GM23338 (cell line): ENCODE measurements around the gene AADACL3. TPM values are rescaled to one million over a fixed set of nuclear protein-coding genes. Genes with fewer than 3 reads are reported as not detected.

Source experiments
- ATAC-seq: fragments of 200-7000 bp; cut with Tn5 transposase; 3 replicates; pipeline ENCODE4 v1.9.1; 2020
- DNase-seq: peaks from one replicate; pipeline ENCODE4 v3.0.0-alpha.2; 2015; ENCODE audit warnings: low spot score
- H2AFZ ChIP-seq: fragments of 200-600 bp; sonication (generic); 2 replicates; pipeline ENCODE4 v1.8.0; 2016; ENCODE audit warnings: antibody characterized with exemption, mild to moderate bottlenecking, moderate library complexity
- H3F3A ChIP-seq: fragments of 200-600 bp; sonication (generic); replicated peaks from 2 replicates; pipeline ENCODE4 v1.8.0; 2017; ENCODE audit warnings: antibody characterized with exemption, mixed run types, low read depth
- H3K27ac ChIP-seq: fragments of 200-600 bp; sonication (generic); 2 replicates; pipeline ENCODE4 v1.6.1; 2016; ENCODE audit warnings: low read depth
- H3K27me3 ChIP-seq: fragments of 200-600 bp; sonication (generic); 2 replicates; pipeline ENCODE4 v1.8.0; 2016; ENCODE audit warnings: mild to moderate bottlenecking, mixed run types, moderate library complexity; ENCODE audit not compliant: insufficient read depth
- H3K36me3 ChIP-seq: fragments of 200-600 bp; sonication (generic); 2 replicates; pipeline ENCODE4 v1.8.0; 2016; ENCODE audit warnings: mild to moderate bottlenecking; ENCODE audit not compliant: insufficient read depth
- H3K4me1 ChIP-seq: fragments of 200-600 bp; sonication (generic); 2 replicates; pipeline ENCODE4 v1.8.0; 2016; ENCODE audit warnings: mild to moderate bottlenecking, moderate library complexity; ENCODE audit not compliant: insufficient read depth
- H3K4me2 ChIP-seq: fragments of 200-600 bp; sonication (generic); 2 replicates; pipeline ENCODE4 v1.7.1; 2017; ENCODE audit warnings: mixed run types
- H3K4me3 ChIP-seq: fragments of 200-600 bp; sonication (generic); 2 replicates; pipeline ENCODE4 v1.6.1; 2016; ENCODE audit warnings: mixed run types
- H3K79me2 ChIP-seq: fragments of 200-600 bp; sonication (generic); replicated peaks from 2 replicates; pipeline ENCODE4 v1.8.0; 2017; ENCODE audit warnings: mild to moderate bottlenecking; ENCODE audit not compliant: insufficient read depth
- H3K9me2 ChIP-seq: fragments of 200-600 bp; sonication (generic); 2 replicates; pipeline ENCODE4 v1.8.0; 2017; ENCODE audit not compliant: insufficient read depth
- H4K20me1 ChIP-seq: fragments of 200-600 bp; sonication (generic); replicated peaks from 2 replicates; pipeline ENCODE4 v1.8.0; 2017; ENCODE audit warnings: mild to moderate bottlenecking; ENCODE audit not compliant: insufficient read depth
- H3K27ac Mint-ChIP-seq: 2 replicates; pipeline ENCODE4 v1.8.0; 2020; ENCODE audit warnings: inconsistent platforms, mild to moderate bottlenecking, moderate library complexity, mixed read lengths
- H3K27me3 Mint-ChIP-seq: 3 replicates; pipeline ENCODE4 v1.8.0; 2022; ENCODE audit warnings: low read depth, mild to moderate bottlenecking, moderate library complexity, mixed read lengths, inconsistent platforms; ENCODE audit not compliant: insufficient read depth, poor library complexity
- H3K36me3 Mint-ChIP-seq: 3 replicates; pipeline ENCODE4 v1.8.0; 2021; ENCODE audit warnings: low read depth, mild to moderate bottlenecking, inconsistent platforms, moderate library complexity, mixed read lengths
- H3K4me1 Mint-ChIP-seq: 3 replicates; pipeline ENCODE4 v1.8.0; 2020; ENCODE audit warnings: mild to moderate bottlenecking, inconsistent platforms, mixed read lengths
- H3K4me3 Mint-ChIP-seq: 3 replicates; pipeline ENCODE4 v1.8.0; 2021; ENCODE audit warnings: moderate library complexity, mild to moderate bottlenecking, inconsistent platforms, mixed read lengths
- H3K9me3 Mint-ChIP-seq: 3 replicates; pipeline ENCODE4 v1.8.0; 2020; ENCODE audit warnings: moderate library complexity, mild to moderate bottlenecking, inconsistent platforms, mixed read lengths
- CREB1 ChIP-seq: fragments of 250-450 bp; sonication (Bioruptor Pico); IDR thresholded peaks from 2 replicates; pipeline ENCODE4 v1.5.0; 2020; ENCODE audit warnings: low read depth, mild to moderate bottlenecking, moderate library complexity
- EZH2 ChIP-seq: fragments of 200-600 bp; sonication (generic); IDR thresholded peaks from one replicate; pipeline ENCODE4 v1.8.0; 2017; ENCODE audit warnings: antibody characterized with exemption, mild to moderate bottlenecking, low read depth; ENCODE audit not compliant: unreplicated experiment
- JUNB ChIP-seq: IDR thresholded peaks from one replicate; pipeline ENCODE4 v1.6.1; 2016; ENCODE audit warnings: antibody characterized with exemption; ENCODE audit not compliant: unreplicated experiment
- NANOG ChIP-seq: IDR thresholded peaks from 2 replicates; pipeline ENCODE4 v1.6.1; 2016; ENCODE audit warnings: antibody characterized with exemption, borderline replicate concordance
- POLR2AphosphoS5 ChIP-seq: IDR thresholded peaks from 2 replicates; pipeline ENCODE4 v1.6.1; 2016; ENCODE audit warnings: antibody characterized with exemption, low read depth
- STAT1 ChIP-seq: IDR thresholded peaks from one replicate; pipeline ENCODE4 v1.6.1; 2016; ENCODE audit warnings: antibody characterized with exemption; ENCODE audit not compliant: unreplicated experiment
- polyA plus RNA-seq: library from polyadenylated mRNA; unstranded; fragments of >200 nt; fragmentation: Nextera tagmentation; extraction: Ambion mirVana; gene quantifications from 2 replicates; pipeline ENCODE4 v1.2.1, GENCODE V29; 2016
- total RNA-seq: library from RNA; depleted of rRNA; stranded (reverse); fragments of >200 nt; shearing (Covaris generic); gene quantifications from 2 replicates; pipeline ENCODE4 v1.2.3, GENCODE V29; 2014
- TF ChIP-seq, protein P1 (sequence below): IDR thresholded peaks from 2 replicates; pipeline ENCODE4 v1.6.1; 2016; ENCODE audit warnings: antibody characterized with exemption
- TF ChIP-seq, protein P2 (sequence below), 2 experiments: fragments of 200-600 bp in 1 of 2; sonication (generic) in 1 of 2; conservative IDR thresholded peaks; 2 replicates each; pipeline versions ENCODE4 v1.5.1 to v1.6.1; 2016 to 2017; ENCODE audit warnings: antibody characterized with exemption in 2 of 2, low read depth in 2 of 2, mild to moderate bottlenecking in 2 of 2, moderate library complexity in 1 of 2
- TF ChIP-seq, protein P3 (sequence below): IDR thresholded peaks from one replicate; pipeline ENCODE4 v1.6.1; 2018; ENCODE audit warnings: antibody characterized with exemption; ENCODE audit not compliant: unreplicated experiment

Gene AADACL3
- total and polyA plus RNA-seq, 2 experiments from 2014 or later, result 0.47 to 1.5 TPM

DNA sequence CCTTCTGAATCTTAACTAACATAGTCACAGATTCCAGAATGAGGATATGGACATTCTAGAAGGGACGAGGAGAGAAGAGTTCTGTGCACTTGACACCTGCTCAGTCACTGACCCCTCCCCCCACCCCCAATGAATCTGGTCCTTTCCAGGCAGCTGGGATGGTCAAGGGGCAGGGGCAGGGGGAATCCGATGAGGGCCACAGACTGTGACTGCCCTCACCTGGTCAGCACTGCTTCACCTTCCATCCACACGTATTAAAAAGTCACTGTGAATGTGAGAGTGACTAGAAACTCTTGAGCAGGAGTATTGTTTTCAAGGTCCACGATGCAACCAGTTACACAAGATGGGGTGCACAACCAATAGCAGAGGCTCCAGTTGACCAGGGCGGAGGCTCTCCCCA, 48.1 kb downstream of the AADACL3 start:
- Histone ChIP-seq H2AFZ (no peak overlapping the region), H3K27ac (no peak overlapping the region), H3K4me2 (no peak overlapping the region), H3K9me2 (no peaks in the 10 kb centered on the region), H3K27me3 (no peaks in the 10 kb centered on the region), H3K36me3 (no peaks in the 10 kb centered on the region), H3K4me1 (no peaks in the 10 kb centered on the region), H4K20me1 (no peaks in the 10 kb centered on the region), H3F3A (no peaks in the 10 kb centered on the region), H3K4me3 (no peak overlapping the region), H3K79me2 (no peaks in the 10 kb centered on the region)
- Mint-ChIP-seq H3K36me3 (no peaks in the 10 kb centered on the region; the same call in 2 of the 3 replicates), H3K27me3 (peaks cover 4% of the 10 kb centered on the region), H3K27ac (no peak overlapping the region), H3K4me3 (no peak overlapping the region), H3K4me1 (peaks cover 5% of the 10 kb centered on the region; the same call in 2 of the 3 replicates), H3K9me3 (no peaks in the 10 kb centered on the region; the same call in 2 of the 3 replicates)
- DNase-seq, result peak; percentile 5
- TF ChIP-seq, protein P1, sequence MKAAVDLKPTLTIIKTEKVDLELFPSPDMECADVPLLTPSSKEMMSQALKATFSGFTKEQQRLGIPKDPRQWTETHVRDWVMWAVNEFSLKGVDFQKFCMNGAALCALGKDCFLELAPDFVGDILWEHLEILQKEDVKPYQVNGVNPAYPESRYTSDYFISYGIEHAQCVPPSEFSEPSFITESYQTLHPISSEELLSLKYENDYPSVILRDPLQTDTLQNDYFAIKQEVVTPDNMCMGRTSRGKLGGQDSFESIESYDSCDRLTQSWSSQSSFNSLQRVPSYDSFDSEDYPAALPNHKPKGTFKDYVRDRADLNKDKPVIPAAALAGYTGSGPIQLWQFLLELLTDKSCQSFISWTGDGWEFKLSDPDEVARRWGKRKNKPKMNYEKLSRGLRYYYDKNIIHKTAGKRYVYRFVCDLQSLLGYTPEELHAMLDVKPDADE, result no peak
- TF ChIP-seq, protein P2, sequence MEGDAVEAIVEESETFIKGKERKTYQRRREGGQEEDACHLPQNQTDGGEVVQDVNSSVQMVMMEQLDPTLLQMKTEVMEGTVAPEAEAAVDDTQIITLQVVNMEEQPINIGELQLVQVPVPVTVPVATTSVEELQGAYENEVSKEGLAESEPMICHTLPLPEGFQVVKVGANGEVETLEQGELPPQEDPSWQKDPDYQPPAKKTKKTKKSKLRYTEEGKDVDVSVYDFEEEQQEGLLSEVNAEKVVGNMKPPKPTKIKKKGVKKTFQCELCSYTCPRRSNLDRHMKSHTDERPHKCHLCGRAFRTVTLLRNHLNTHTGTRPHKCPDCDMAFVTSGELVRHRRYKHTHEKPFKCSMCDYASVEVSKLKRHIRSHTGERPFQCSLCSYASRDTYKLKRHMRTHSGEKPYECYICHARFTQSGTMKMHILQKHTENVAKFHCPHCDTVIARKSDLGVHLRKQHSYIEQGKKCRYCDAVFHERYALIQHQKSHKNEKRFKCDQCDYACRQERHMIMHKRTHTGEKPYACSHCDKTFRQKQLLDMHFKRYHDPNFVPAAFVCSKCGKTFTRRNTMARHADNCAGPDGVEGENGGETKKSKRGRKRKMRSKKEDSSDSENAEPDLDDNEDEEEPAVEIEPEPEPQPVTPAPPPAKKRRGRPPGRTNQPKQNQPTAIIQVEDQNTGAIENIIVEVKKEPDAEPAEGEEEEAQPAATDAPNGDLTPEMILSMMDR (conservative IDR thresholded peaks at IDR 0.05; ENCODE audit: low read depth in 2 of 2), result peak; percentile 19 to 65; a peak in 3 of 4 replicates
- TF ChIP-seq NANOG, result no peak
- no peak for TF ChIP-seq CREB1 (CRISPR knock-in tag)
- peak; percentile 45 for ATAC-seq

DNA sequence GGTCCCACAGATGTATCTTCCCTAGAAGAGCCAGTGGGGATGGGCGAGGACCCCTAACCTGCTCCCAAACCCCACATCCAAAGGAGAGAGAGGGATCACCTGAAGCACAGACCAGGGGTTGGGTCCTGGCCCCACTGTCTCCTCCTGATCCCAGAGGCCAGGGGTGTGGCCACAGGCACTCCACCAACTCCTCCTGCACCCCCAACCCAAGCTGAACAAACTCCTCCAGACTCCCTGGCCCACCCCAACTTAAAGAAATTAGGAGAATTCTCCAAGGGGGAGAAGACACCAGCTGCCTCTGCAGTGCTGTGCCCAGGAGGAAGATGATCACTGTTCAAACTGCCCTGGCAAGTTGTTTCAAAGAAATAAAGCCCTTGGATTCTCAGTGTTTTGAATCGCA, 53.1 kb downstream of the AADACL3 start:
- TF ChIP-seq JUNB, result no peak
- TF ChIP-seq POLR2AphosphoS5, result no peak
- TF ChIP-seq, protein P3, sequence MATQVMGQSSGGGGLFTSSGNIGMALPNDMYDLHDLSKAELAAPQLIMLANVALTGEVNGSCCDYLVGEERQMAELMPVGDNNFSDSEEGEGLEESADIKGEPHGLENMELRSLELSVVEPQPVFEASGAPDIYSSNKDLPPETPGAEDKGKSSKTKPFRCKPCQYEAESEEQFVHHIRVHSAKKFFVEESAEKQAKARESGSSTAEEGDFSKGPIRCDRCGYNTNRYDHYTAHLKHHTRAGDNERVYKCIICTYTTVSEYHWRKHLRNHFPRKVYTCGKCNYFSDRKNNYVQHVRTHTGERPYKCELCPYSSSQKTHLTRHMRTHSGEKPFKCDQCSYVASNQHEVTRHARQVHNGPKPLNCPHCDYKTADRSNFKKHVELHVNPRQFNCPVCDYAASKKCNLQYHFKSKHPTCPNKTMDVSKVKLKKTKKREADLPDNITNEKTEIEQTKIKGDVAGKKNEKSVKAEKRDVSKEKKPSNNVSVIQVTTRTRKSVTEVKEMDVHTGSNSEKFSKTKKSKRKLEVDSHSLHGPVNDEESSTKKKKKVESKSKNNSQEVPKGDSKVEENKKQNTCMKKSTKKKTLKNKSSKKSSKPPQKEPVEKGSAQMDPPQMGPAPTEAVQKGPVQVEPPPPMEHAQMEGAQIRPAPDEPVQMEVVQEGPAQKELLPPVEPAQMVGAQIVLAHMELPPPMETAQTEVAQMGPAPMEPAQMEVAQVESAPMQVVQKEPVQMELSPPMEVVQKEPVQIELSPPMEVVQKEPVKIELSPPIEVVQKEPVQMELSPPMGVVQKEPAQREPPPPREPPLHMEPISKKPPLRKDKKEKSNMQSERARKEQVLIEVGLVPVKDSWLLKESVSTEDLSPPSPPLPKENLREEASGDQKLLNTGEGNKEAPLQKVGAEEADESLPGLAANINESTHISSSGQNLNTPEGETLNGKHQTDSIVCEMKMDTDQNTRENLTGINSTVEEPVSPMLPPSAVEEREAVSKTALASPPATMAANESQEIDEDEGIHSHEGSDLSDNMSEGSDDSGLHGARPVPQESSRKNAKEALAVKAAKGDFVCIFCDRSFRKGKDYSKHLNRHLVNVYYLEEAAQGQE, result no peak
- TF ChIP-seq EZH2, result no peak
- TF ChIP-seq STAT1, result no peak
- TF ChIP-seq CREB1 (CRISPR knock-in tag), result no peak
- TF ChIP-seq, protein P2 (conservative IDR thresholded peaks at IDR 0.05; ENCODE audit: low read depth in 2 of 2), result no peak
- TF ChIP-seq, protein P1, result no peak
- Mint-ChIP-seq H3K36me3 (no peaks in the 10 kb centered on the region), H3K4me1 (peaks cover 2% of the 10 kb centered on the region; the same call in 1 of the 3 replicates), H3K9me3 (peaks cover 12% of the 10 kb centered on the region; the same call in 2 of the 3 replicates), H3K27me3 (peaks cover 10% of the 10 kb centered on the region), H3K27ac (no peak overlapping the region), H3K4me3 (no peak overlapping the region)
- no peak overlapping the region for H3K27ac ChIP-seq
- H3K79me2 ChIP-seq, result no peaks in the 10 kb centered on the region
- H4K20me1 ChIP-seq, result no peaks in the 10 kb centered on the region
- H3K27me3 ChIP-seq, result no peaks in the 10 kb centered on the region
- ATAC-seq (no peak), DNase-seq (no peak)
- H3K4me1 ChIP-seq, result no peaks in the 10 kb centered on the region
- H3K4me3 ChIP-seq, result no peak overlapping the region
- H3K36me3 ChIP-seq, result no peaks in the 10 kb centered on the region
- H3F3A ChIP-seq, result no peaks in the 10 kb centered on the region
- no peak overlapping the region for H2AFZ ChIP-seq
- H3K9me2 ChIP-seq, result no peaks in the 10 kb centered on the region
- no peak overlapping the region for H3K4me2 ChIP-seq
